ENCODE measurements around the gene STXBP1.
"Not testable (repeated sequence)": the region's sequence is repeated elsewhere in the genome, so short reads cannot be mapped to it uniquely, and the experiment has no call there.

The STXBP1 gene

DNA sequence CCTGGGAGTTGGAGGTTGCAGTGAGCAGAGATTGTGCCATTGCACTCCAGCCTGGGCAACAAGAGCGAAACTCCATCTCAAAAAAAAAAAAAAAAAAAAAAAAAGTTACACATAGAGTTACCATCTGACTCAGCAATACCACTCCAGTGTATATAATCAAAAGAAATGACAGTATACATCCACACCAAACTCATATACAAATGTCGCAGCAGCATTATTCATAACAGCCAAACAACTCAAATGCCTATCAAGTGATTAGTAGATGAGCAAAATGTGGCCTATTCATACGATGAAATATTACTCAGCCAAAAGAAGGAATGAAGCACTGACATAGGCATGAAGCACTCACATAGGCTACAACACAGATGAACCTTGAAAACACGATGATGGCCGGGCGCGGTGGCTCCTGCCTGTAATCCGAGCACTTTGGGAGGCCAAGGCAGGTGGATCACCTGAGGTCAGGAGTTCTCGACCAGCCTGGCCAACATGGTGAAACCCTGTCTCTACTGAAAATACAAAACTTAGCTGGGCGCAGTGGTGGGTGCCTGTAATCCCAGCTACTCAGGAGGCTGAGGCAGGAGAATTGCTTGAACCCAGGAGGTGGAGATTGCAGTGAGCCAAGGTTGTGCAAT lies 9.4 kb downstream of the STXBP1 start:
- DNase-seq: not testable (repeated sequence)

DNA sequence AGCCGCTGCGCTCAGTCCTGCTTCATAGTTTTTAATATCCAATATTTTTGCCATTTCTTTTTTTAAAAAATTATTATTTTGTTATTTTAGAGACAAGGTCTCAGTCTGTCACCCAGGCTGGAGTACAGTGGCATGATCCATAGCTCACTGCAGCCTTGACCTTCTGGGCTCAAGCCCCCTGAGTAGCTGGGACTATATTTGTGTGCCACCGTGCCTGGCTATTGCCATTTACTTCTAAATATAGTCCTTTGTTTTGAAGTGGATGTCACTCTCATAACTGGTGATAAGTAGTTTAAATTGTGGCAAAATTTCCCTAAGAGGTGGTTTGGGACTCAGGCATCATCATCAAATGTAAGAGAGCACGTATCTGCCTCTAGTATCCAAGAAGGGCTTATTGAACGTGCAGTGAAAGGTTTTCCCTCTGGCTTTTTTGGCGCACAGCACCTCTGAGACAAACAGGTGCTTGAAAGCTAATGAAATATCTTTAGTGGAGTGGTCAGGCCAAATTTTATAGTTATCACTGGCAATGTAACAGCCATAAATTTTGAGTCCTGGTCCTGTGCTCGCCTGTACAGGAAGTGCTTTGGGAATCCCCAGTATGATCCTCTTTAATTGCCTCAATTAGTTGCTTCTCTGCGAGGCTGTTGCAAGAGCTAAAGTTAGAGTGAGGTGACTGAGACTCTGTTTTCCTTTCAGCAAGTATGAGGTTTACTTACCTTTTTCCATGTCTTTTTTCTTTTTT lies 14.8 kb downstream of the STXBP1 start:
- DNase-seq: no peak

DNA sequence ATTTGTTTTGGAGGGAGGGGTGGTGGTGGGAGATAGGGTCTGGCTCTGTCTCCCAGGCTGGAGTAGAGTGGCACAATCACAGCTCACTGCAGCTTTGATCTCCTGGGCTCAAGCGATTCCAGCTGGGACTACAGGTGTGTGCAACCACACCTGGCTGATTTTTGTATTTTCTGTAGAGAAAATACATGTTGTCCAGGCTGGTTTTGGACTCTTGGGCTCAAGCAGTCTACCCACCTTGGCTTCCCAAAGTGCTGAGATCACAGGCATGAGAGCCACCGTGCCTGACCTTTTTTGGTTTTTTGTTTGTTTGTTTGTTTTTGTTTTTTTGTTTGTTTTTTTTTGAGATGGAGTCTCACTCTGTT lies 15.4 kb downstream of the STXBP1 start:
- DNase-seq: no peak

- DNase-seq: no peak
Observed at GRCh38 chr9:127628758-127629467, 16.8 kb downstream of the STXBP1 start.

- no peak for DNase-seq
Observed at GRCh38 chr9:127629468-127630081, 17.5 kb downstream of the STXBP1 start.

DNA sequence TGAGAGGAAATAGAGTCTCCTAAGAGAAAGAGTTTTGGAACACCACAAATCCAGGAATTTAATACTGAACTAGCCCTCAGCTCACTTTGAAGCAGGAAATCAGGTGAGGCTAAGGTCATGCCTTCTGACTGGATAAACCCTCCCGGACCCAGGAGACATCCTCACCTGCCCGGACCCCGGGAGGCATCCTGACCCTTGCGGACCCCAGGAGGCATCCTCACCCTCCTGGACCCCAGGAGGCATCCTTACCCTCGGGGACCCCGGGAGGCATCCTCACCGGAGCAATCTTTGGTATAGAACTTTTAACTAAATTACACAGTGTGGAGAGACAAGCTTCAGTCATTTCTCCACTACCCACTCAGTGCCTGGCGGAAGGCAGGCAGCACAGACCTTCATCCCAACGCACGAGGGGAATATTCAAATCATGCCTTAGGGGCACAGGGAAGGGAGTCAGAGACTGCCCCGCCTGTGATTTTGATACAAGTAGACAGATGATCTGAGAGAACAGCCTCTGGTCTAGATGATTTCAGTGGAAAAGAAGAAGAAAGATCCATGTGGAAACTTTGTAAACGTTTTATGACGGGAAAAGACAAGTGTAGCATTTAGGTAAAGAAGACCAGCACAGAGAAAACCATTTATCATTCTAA lies 21.3 kb downstream of the STXBP1 start:
- DNase-seq: no peak

GRCh38 chr9:127634021-127634420 lies 21.9 kb downstream of the STXBP1 start:
- no peak for DNase-seq

GRCh38 chr9:127634698-127635097 lies 22.6 kb downstream of the STXBP1 start:
- DNase-seq: no peak

- DNase-seq: no peak
Observed at GRCh38 chr9:127635201-127635735, 23.2 kb downstream of the STXBP1 start.

DNA sequence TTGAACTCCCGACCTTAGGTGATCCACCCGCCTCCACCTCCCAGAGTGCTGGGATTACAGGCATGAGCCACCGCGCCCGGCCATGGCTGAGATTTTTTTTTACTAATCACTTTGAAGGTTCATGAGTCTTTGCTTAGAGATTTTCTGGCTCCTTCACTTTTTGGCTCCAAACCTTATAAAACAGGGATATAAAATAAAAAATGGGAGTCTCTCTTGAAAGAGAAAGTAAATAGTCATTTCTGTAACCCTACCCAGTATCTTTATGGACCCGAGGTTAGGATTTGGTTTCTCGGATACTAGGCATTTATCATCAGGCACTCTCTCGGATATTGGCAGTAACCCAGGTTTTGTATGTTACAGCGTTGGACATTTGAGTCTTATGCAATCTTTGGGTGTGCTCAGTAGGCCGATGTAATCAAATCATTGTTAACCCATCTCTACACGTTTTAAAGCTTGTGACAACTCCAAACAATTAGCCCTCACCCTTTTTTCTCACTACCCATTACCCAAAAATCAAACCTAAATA lies 25.3 kb downstream of the STXBP1 start:
- no peak for DNase-seq

- no peak for DNase-seq
Observed at GRCh38 chr9:127640908-127641545, 28.9 kb downstream of the STXBP1 start.

DNA sequence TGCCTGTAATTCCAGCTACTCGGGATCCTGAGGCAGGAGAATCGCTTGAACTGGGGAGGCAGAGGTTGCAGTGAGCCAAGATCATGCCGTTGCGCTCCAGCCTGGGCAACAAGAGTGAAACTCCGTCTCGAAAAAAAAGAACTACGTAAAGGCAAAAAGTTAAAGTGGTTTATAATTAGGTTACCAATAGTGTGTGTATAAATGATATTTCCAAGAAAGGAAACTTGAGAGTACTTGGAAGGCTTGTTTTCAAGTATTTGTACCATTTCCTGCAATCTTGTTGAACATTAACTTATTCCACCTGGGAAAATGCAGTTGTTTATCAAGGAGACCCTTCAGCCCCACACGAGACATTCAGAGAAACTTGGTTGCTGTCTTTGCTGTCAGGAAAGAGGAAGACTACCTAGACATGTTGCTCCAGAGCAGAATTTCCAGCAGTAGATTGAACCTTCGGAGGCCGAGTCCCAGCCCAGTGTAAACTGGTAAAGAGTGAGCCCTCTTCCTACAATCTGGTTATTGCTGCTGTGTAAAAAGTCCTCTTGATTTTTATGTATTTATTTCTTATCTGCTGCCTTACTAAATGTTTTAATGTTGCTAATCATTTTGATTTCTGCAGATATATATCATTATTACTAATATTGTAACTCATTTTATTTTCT lies 30.1 kb downstream of the STXBP1 start:
- no peak for DNase-seq

DNA sequence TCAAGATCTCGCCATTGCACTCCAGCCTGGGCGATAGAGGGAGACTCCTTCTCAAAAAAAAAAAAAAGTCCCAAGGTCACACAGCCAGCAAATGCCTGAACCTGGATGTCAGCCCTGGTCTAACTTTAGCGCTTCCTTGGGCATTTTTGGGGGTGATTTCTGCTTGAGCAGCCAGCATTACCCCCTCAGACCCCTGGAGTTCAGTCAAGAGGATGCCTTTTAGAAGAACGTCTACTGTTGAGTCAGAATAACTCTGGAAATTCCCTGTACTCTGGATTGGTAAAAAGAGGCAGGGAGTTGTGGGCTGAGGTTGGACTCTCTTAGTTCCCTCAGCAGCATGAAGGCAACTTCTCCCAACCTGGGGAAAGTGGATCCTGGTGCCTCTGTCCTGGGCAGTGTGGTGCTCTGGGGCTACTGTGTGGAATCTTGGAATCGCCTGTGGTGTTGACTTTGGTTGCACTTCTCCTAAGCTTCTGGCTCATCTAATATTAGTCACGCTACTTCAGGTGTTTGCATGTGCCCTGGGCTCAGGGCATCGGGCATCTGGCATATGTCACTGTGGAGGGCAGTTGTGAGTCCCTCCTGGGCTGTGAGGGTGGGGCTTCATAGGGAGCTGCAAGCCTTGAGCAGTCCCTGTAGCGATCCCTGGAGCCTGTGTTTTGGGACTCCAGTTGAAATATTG lies 32.2 kb downstream of the STXBP1 start:
- no peak for DNase-seq

GRCh38 chr9:127644943-127645342 lies 32.9 kb downstream of the STXBP1 start:
- DNase-seq: no peak

DNA sequence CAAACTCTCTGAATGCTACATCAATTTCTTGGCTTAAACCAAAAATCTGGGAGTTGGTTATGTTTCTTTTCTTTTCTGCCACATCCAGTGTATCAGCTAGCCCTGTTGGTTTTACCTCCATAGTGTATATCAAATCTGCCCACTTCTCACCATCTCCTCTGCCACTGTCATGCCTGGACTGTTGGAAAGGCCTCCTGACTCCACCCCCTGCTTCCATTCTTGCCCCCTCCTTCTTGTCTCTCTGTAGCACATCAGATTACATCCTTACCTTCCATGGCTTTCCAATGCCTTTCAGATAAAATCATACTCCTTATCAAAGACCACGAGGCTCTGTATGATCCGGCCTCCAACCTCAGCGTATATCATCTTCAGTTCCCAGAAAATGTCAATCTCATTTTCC lies 35.4 kb downstream of the STXBP1 start:
- DNase-seq: no peak

- no peak for DNase-seq
Observed at GRCh38 chr9:127650518-127650917, 38.4 kb downstream of the STXBP1 start.

DNA sequence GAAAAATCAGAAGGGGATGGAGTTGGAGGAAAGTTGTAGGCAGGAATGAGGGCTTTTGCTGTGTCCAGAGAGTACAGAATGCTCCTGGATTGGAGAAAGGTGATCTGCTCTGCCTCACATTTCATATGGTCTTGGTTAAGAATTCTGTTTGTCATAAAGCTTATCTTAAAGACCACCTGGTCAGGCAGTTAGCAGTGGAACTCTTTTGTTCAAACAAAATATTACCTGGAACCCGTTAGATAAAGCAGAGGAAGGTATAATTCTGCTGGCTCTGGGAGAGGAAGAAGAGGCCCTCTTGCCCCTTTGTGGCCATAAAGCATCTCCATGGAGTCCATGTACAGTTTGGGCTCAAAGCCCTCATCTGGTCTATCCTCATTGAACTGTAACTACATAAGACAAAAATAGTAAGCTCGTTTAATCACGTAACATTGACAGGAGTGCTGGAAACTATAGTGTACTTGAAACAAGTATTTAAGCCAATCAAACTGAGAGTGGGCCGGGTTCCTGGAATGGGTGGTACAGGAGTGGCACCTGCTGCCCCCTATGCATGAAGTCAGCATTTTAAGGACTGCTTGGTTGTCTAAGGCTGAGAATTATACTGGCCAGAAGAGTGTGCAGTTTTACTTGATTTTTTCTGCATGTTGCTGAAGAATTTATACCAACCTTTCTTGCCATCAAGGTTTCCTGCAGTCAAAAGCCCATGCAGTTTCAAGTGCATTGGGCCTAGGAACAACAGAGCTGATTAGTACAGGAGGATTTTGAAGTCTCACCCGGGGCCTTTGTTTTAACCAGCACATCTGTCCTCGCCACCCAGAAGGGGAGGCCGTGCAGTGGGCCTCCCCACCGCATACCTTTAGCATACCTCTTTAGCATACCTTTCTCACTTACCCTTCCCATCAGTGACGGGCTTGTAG lies 39.9 kb downstream of the STXBP1 start:
- DNase-seq: no peak

- no peak for DNase-seq
Observed at GRCh38 chr9:127652733-127653132, 40.7 kb downstream of the STXBP1 start.

DNA sequence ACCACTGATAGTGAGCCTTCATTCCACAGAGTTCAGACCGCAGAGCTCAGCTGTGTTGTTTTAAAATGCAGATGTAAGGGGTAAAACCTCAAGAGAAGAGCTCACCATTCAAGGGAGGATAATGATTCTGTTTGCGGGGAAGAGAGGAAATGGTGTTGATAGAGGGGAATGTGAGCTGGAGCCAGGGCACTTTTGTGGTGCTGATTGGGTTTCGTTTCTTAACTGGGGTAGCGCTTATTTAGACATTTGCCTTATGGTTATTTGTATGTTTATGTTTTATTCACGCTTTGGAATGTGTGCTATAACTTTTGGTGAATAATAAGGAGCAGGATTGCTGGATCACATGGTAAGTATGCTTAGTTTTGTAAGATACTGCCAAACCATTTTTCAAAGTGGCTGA lies 42.5 kb downstream of the STXBP1 start:
- no peak for DNase-seq

- no peak for DNase-seq
Observed at GRCh38 chr9:127658428-127658827, 46.4 kb downstream of the STXBP1 start.
